H54 (cell line): Measurements from ENCODE around the gene ALDH7A1.

Source experiments
- DNase-seq: peaks from one replicate; pipeline ENCODE4 v3.0.0; 2011; ENCODE audit warnings: low spot score, mixed read lengths; ENCODE audit not compliant: insufficient read length
- FAIRE-seq: peaks from 3 replicates; lab custom pipeline; 2011; peaks lifted over from hg19 to GRCh38; lab: Jason Lieb, UNC
- POLR2A ChIP-seq: IDR thresholded peaks from 2 replicates; pipeline ENCODE4 v1.6.1; 2011; ENCODE audit warnings: low read depth, mild to moderate bottlenecking, low read length

ALDH7A1 gene

DNA sequence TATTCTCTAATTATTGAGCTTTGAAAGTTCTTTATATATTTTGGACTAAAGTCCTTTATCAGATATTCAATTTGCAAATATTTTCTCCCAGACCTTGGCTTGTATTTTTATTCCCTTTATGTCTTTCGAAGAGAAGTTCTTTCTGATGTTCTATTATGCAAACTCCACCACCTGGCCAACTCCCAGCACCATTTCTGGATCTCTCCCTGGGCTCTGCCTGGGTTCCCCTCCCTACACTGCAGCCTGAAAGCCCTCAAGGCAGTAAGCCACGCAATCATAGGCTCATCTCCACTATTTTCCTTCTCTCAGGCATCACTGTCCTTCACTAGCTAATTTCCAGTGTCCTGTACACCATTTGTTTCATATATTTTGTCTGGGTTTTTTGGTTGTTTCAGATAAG, 95.7 kb downstream of the ALDH7A1 start:
- TF ChIP-seq POLR2A, result no peak
- DNase-seq, result no peak
- FAIRE-seq, result no peak

DNA sequence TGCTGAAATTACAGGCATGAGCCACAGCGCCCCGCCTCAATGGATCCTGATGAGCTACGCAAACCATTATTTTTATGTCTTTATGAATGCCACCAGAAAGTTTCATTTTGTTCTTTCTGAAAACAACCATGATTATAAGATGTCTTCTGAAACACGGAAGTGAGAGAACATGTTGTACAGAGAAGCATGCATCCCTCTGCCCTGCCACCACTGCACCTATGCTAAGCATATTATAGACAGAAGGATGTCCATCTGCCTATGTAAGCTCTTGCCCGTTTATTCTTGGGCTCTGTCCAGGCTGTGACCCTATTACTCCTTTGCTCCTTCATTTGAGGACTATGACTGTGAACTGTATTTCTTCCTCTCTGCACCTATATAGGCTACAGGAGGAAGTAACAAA, 97.5 kb downstream of the ALDH7A1 start:
- DNase-seq (no peak), FAIRE-seq (no peak)
- no peak for TF ChIP-seq POLR2A

DNA sequence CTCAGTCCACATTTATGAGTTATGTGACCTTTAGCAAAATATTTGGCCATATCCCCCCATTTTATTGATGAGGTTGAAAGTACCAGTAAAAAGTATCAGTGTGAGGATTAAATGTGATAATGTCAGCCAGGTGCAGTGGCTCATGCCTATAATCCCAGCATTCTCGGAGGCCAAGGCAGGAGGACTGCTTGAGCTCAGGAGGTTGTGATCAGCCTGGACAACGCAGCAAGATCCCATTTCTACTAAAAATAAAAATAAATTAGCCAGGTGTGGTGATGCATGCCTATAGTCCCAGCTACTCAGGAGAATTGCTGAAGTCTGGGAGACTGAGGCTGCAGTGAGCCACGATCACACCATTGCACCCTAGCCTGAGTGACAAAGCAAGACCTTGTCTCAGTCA, 100.6 kb downstream of the ALDH7A1 start:
- DNase-seq (no peak), FAIRE-seq (no peak)
- no peak for TF ChIP-seq POLR2A

DNA sequence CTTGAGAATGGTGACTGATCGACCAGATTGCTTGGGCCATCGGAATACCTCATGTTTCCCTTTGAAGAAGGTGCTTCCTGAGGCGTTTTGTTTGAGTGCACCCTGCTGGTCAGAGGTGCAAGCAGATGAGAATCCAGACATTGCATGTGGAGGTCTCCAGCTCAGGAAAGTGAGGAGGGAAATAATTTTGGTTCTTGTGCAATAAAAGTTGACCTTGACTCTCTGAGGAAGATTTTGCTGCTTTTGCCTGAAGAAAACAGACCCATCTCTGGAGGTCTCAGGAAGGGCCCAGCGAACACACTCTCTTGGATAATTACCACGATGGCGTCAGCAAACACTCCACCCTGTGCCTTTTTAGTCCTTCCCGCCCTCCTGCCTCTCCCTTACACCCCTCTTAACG, 102.1 kb downstream of the ALDH7A1 start:
- no peak for FAIRE-seq
- DNase-seq, result no peak
- TF ChIP-seq POLR2A, result no peak

DNA sequence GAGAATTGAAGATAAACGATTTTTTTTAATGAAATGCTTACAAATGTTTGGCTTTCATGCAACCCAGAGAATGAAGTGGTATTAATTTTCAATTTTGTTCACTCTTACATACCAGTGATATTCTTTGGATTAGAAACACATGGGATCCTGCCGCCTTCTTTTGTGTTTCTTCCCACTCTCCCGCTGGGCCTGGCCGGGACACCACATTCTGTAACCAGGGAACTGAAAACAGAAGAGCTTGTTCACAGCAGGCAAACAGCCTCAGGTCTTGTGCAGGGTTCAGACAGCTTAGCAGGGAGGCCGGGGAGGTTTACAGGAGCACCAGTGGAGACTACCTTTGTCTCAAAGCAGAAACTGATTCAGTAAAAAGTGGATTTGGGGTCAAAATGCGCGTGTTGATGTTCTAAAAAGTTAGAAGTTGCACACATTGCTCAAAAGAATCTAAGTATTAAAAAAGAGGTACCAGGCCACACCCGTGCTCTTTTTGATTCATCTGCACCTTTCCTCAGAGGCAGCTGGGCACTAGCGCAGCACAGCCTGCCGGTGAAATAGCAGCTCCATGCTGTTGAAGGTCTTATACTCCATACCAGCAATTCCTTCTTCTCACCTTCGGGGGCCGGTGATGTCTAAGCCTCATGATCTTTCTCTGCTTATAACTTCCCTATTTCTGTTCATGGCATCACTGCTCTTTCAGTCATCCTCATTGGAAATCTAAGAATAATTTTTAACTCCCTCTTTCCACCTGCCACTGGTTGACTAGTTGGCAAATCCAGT, 104.7 kb downstream of the ALDH7A1 start:
- TF ChIP-seq POLR2A, result no peak
- FAIRE-seq (no peak), DNase-seq (no peak)

DNA sequence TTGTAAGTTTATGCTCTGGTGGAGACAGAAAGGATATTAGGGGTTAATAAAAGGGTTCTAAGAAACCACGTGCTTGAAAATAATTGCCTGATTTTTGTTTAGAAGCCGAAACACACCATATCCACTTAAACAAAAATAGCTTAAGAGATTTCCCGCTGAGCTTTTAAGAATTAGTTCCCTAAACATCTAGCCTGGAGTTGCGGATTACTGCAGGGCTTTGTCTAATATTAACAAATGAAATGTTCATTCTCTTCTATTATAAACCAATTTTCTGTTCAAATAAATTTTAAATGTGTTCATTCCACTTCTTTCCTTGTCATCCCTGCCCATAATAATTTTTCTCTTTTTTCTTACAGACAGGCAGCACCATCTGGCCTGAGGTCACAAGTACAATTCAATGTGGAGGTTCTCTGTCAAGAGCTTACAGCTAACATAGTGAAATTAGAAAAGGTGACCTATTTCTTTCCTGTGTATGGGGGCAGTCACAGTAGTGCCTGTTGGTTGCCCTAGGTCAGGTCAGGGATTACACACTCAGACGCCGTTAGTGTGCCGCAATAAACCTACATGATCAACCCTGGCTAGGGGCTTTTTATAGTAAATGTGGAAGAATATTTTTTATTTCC, 106.5 kb downstream of the ALDH7A1 start:
- FAIRE-seq, result no peak
- DNase-seq, result no peak
- TF ChIP-seq POLR2A, result no peak

DNA sequence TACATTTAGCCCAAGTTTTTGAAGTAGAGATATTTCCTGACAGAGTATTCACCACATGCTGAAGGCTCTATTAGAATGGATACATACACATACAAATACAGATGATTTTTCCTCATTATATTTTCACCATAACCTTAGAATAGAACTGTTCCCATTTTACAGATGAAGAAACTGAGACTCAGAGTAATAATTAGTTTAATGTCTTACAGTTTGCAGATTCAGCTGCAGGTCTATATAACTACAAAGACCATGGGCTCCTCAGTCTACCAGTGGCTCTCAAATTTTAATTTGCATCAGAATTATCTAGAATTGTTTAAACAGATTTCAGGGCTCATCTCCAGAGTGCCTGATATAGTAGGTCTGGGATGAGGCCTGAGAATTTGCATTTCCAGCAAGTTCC, 107.4 kb downstream of the ALDH7A1 start:
- FAIRE-seq (no peak), DNase-seq (no peak)
- no peak for TF ChIP-seq POLR2A

DNA sequence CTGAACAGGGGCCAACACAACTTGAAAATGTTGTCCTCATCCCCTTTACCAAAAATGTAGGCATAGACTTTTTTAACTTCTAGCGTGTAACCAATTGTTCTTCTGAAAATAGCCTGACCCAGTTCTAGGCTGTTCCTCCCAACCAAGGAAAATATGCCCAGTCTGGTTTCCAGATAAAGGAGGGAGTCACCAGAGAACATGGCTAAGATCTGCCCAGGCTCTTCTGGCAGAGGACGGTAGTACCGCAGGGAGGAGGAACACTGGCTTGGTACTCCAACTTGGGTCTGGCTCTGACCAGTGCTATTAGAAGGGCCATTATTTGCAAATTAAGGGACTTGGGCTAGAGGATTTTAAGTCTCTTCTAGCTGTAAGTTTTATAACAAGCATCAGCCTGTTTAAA, 108.7 kb downstream of the ALDH7A1 start:
- DNase-seq (no peak), FAIRE-seq (no peak)
- TF ChIP-seq POLR2A, result no peak

DNA sequence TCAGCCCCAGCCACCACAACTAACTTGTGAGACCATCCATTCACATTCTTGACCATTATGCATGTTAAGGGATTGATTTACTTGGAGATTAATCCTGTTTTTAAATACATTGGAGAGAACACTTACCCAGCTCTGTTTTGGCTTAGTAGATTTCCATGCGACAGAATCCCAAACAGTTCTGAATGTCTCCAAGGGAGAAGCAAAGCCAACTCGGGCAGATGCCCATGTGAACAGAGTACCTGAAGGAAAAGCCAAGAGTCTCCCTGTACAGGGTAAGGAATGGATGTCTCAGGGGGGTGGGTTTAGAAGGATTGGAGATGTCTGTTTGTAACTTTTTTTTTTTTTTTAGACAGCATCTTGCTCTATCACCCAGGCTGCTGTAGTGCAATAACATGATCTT, 110.8 kb downstream of the ALDH7A1 start:
- no peak for FAIRE-seq
- no peak for DNase-seq
- no peak for TF ChIP-seq POLR2A

DNA sequence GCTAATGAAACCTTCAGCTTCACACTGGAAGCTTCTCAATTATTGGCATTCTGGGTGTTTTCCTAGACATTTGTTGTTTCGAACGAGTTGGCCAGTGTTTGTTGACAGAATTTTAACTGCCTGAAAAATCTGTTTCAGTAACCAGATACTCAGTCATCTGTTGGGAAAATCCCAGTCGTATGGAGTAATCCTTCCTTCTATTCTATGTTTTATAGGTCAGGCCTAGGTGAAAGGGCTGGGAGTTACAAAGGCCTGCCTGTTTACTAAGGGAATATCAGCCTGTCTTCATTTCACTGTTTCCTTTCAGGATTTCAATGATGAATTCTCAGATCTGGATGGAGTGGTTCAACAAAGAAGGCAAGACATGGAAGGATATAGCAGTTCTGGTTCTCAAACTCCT, 111.9 kb downstream of the ALDH7A1 start:
- FAIRE-seq, result no peak
- DNase-seq, result no peak
- TF ChIP-seq POLR2A, result no peak

DNA sequence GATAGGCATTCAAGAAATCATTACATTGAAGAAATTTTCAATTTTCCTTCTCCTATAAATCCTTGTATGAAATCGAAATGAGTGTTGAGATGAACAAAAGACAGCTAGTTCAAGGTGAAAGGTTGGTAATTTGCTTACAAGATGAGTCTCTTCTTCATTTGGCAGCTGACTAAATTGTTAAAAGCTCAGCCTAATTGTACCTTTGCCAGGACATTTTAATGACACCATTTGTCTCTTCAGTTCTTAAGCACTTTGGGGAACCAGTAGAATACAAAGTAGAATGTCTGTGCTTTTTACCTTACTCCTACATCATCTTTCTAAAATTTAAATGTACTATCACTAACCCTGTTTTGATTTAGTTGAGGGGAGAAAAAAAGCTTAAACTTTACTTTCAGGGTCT, 112.4 kb downstream of the ALDH7A1 start:
- TF ChIP-seq POLR2A, result no peak
- no peak for FAIRE-seq
- DNase-seq, result no peak

DNA sequence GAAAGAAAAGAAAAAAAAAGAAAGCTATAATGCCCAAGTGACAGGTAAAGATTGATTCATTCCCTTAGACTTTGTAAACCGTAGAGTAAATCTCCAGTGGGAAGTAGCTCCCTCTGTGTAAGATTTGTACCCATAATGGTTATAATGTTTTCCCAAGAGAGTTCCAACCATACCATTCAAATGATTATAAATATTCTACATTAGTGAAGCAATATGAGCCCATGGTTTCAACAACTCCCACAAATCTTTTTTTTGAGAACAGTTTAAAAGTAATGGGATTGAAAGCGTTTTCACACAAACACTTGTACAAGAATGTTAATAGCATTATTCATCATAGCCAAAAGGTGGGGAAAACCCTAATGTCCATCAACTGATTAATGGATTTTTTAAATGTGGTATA, 113.8 kb downstream of the ALDH7A1 start:
- DNase-seq, result no peak
- no peak for TF ChIP-seq POLR2A
- no peak for FAIRE-seq
